GM19193 (cell line): ENCODE results near the gene POU2F2.

Experiments
- POLR2A ChIP-seq: IDR thresholded peaks from 4 replicates; pipeline ENCODE4 v1.6.1; 2011; ENCODE audit not compliant: insufficient read depth, insufficient read length; ENCODE audit errors: extremely low read depth

POU2F2 gene

DNA sequence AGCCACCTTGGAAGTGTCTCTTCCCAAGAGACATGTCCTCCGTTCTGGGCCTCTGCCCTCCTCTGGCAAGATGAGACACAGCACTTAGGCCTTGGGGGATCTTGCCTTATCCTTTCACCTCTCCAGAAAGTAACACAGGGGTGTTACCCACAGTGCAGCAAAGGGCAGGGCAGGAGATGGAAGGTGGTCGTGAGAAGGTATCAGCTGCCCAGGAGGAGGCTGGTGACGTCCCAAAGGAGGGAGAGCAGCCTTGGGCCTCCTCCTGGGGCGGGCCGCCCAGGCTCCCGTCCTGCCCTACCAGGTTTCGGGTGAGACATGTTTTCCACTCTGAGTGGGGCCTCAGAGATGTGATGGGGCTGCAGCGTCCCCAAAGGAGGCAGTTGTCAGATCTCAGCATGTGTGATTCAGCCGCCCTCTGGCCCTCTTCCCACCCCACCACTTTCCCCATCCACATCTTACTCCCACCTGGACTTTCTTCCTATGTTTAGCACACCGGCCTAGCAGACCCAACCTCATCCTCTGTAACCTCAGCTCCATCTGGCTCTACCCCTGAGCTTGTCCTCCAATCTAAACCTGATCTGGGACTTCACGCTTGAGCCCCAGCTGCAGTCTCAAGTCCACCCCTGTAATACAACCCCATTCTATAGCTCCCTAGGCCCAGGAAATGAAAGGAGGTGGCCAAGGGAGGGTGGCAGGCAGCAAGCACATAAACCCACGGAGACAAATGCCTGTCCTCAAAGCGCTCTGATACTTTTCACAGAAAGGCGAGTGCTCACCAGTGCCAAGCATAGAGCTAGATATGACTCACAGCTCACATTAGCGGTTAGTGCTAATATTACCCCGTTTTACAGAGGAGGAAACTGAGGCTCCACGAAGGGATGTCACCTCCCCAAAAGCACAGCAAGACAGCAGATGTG is 9.3 kb downstream of the POU2F2 start:
- TF ChIP-seq POLR2A: peak; percentile 57

DNA sequence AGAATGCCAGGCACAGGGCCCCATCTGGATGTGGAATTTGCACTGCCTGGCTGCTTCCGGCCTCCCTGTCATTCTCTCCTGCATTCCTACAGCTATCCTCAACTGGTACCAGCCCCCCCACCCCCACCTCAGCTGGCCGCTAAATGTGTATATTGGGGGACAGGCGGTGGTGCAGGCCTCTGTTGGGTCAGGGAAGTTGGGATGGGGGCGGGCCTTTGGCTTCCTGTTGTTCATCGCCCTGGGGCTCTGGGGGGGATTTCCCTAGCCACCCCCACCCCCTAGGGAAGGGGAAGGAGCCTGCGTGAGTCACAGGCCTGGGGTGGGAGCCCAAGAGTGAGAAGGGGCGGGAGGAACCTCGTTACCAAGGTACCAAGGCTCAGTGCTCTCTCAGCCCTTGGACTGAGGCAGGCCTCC is 10.6 kb downstream of the POU2F2 start:
- TF ChIP-seq POLR2A: no peak

GRCh38 chr19:42121036-42121621 is 11.1 kb downstream of the POU2F2 start:
- TF ChIP-seq POLR2A: no peak

DNA sequence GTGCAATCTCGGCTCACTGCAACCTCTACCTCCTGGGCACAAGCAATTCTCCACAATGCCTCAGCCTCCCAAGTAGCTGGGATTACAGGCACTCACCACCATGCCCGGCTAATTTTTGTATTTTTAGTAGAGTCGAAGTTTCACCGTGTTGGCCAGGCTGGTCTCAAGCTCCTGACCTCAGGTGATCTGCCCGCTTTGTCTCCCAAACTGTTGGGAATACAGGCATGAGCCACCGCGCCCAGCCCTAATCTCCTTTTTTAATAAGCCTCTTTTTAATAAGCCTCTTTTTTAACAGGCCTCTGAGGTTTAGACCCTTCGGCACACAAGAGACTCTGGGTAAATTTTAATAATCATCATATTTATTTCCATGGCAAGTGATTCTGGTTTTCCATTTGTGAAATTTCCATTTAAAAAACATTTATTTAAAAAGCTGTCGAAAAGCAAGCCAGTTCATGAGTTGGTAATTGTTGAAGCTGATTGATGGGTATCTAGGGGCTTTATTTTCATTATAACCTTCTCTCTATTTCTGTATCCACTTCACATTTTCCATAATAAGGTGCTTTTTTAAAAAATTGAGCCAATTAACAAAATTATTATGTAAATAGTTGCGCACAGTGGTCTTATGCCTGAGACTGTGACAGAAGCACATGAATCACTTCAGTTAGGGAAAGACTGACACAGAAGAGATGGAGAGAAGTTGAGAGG is 11.8 kb downstream of the POU2F2 start:
- no peak for TF ChIP-seq POLR2A

DNA sequence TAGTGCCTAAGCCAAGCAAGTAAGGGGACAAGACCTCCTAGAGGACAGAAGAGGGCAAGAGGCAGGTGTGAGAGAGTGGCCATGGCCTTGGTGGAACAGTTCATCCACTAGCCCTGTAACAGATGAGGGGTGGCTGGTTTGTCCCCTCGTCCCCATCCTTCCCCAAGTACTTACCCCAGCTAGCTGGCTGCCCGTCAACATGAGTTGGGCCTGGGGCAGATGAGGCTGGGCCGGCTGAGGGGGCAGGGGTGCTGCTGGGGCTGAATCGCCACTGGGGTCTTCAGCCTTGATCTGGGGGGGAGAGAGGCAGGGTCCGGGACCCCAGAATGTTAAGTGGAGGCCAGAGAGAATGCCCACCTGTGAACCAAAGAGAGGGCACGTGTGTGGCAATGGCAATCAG is 15.2 kb downstream of the POU2F2 start:
- no peak for TF ChIP-seq POLR2A

DNA sequence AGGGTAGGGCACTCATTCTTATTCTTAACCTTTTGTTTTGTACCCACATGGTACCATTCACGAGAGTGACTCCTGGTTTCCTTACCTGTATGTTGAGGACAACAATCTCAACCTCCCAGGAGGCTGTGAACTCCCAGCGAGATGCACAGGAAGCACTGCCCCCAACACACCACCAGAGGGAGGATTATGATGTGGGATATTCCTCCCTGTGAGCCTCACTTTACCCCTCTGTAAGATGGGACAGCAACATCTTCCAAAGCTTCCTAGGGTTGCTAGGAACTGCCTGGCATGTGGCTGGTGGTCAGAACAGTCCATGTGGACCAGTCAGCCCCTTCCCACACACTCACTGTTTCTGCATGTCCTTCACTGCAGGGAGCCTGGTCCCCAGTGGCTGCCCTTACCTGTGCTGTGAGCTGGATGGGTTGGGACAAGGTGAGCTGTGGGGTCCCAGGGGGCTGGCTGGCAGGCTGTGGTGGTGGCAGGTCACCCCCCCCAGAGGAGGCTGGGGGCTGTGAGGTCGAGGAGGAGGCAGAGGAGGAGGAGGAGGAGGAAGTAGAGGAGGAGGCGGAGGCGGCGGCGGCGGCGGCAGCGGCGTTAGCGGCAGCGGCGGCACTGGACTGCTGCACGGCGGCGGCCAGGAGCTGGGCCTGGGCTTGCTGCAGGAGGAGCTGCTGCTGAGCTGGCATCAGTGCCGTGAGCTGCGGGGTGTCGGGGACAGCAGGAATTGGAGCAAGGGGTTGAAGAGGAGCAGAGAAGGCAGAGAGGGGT is 15.8 kb downstream of the POU2F2 start:
- no peak for TF ChIP-seq POLR2A

DNA sequence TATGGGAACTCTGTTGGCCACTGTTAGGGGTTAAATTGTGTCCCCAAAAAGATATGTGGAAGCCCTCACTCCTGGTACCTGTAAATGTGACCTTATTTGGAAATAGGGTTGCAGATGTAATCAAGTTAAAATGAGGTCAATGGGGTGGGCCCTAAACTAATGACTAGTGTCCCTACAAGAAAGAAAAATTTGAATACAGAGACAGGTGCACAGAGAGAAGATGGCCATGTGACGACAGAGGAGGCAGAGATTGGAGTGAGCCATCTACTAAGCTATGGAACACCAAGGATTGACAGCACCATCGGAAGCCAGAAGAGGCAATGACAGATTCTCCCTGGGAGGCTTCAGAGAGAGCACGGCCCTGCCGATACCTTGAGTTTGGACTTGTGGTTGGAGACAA is 16.5 kb downstream of the POU2F2 start:
- no peak for TF ChIP-seq POLR2A

GRCh38 chr19:42115219-42115618 is 17.0 kb downstream of the POU2F2 start:
- TF ChIP-seq POLR2A: no peak

DNA sequence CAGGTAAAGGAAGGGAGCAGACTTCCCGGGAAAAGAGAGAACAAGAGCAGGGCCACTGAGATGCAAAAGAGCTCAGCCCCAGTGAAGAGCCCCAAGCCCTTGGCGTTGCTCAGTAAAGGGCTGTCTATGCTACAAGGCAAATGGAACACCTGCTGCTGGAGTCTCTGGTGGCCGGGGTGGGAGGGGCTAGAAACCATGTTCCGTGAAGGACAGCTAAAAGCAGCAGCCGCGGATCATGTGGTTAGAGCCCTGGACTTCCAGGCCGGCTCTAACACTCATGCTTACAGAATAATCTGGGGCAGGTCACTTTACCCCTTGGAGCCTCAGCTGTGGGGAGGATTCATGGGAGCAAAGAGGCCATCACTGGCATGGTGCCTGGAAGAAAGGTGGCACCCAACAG is 17.8 kb downstream of the POU2F2 start:
- TF ChIP-seq POLR2A: peak; percentile 35

- no peak for TF ChIP-seq POLR2A
Observed at GRCh38 chr19:42113641-42114348, 18.5 kb downstream of the POU2F2 start.

GRCh38 chr19:42111811-42112210 is 20.4 kb downstream of the POU2F2 start:
- TF ChIP-seq POLR2A: no peak

GRCh38 chr19:42111384-42111783 is 20.9 kb downstream of the POU2F2 start:
- TF ChIP-seq POLR2A: no peak

DNA sequence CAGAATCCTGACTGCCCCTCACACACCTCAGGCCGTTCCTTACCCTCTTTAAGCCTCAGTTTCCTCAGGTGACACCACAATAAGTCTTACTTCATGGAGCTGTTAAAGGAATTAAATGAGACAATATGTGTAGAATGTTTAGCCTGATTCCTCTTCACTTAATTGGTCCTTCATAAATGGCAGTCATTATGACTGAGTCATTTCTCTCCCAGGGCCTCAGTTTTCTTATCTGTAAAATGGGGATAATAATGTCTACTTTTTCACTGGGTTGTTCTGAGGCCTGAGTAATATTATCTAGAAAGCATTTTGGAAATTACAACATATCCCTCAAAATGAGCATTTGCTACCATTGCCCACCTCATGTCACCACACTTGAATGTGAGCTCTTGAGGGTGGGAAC is 21.6 kb downstream of the POU2F2 start:
- TF ChIP-seq POLR2A: no peak

DNA sequence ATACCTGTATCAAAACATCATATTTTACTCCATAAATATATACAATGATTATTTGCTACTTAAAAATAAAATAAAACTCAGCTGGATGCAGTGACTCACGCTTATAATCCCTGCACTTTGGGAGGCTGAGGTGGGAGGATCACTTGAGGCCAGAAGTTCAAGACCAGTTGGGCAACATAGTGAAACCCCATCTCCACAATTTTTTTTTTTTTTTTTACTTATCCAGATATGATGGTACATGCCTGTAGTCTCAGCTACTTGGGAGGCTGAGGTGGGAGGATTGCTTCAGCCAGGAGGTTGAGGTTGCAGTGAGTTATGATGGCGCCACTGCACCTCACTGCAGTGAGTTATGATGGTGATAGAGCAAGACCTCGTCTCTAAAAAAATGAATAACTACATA is 22.4 kb downstream of the POU2F2 start:
- TF ChIP-seq POLR2A: no peak

DNA sequence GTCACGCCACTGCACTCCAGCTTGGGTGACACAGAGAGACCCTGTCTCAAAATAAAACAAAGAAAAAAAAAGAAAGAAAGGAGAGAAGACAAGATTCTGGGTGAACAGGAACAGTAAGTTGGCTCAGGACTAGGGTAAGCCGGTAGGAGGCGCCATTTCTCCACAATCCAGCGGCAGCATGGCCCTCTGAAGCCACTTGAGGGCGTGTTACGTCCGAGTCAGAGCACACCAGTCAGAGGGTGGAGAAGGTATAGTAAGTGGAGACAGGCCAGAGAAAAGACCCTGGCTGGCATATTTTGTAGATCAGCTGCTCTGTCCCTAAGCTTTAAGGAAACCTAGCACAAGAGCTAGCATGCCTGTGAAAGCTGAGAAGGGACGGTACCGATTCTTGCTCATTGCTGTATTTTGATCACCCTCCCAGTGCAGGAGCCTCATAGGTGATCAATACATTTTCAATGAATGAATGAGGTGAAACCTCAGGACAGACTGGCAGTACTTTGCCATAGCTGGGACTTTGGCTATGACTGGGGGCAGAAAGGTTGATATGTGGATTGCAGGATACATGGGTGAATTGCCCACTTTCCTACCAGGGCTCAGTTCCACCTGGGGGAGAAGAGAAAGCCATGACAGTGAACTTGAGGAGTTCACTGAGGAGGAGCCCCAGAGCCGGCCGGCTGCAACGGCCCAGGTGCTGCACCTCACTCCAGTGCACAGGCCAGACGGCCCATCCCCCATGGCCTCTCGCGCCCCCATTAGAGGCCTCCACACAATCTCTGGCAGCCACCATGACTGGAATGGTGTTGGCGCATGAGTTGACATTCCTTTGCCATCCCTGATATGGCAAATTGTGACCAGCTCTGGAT is 23.5 kb downstream of the POU2F2 start:
- TF ChIP-seq POLR2A: no peak
